A549 (cell line): ENCODE results near the gene UNC79. TPM values are rescaled to one million over a fixed set of nuclear protein-coding genes. Genes with fewer than 3 reads are reported as not detected.

ENCODE experiments used
- ATAC-seq, 2 experiments: fragments of 200-7000 bp in 1 of 2; fragments of >200 bp in 1 of 2; cut with Nextera tagmentation in 1 of 2; cut with Tn5 transposase in 1 of 2; 3 replicates each; pipeline versions ENCODE4 v1.8.0 to v1.9.1; 2018 to 2020; ENCODE audit warnings: mild to moderate bottlenecking in 1 of 2, moderate library complexity in 1 of 2
- CTCF ChIA-PET: fragments of 300-600 bp; sonication (Branson Sonifier 250); formaldehyde crosslinking; extraction: SDS; loops from one replicate; lab custom pipeline; 2021; ENCODE audit warnings: antibody characterized with exemption, inconsistent platforms; lab: Yijun Ruan, JAX
- POLR2A ChIA-PET: fragments of 350-600 bp; formaldehyde crosslinking; extraction: SDS; loops from one replicate; lab custom pipeline; 2021; ENCODE audit warnings: antibody characterized with exemption, inconsistent platforms; lab: Yijun Ruan, JAX
- DNase-seq, 2 experiments: peaks; one replicate each; pipeline versions ENCODE4 v3.0.0 to v3.0.0-alpha.2; 2011 to 2016; ENCODE audit warnings: low read depth in 1 of 2, low spot score in 1 of 2
- FAIRE-seq: peaks from 2 replicates; lab custom pipeline; 2011; peaks lifted over from hg19 to GRCh38; lab: Jason Lieb, UNC
- H3K27ac ChIP-seq, 2 experiments: fragments of >200 bp; sonication (Bioruptor Twin); formaldehyde crosslinking; 3 replicates each; pipeline ENCODE4 v1.5.1; 2016 to 2017
- H3K4me1 ChIP-seq: fragments of >200 bp; sonication (Bioruptor Twin); formaldehyde crosslinking; 3 replicates; pipeline ENCODE4 v1.6.1; 2016
- H3K4me2 ChIP-seq: fragments of >200 bp; sonication (Bioruptor Twin); formaldehyde crosslinking; 3 replicates; pipeline ENCODE4 v1.6.1; 2016
- H3K4me3 ChIP-seq: fragments of >200 bp; sonication (Bioruptor Twin); formaldehyde crosslinking; 3 replicates; pipeline ENCODE4 v1.5.1; 2016
- H3K9me3 ChIP-seq: fragments of >200 bp; sonication (Bioruptor Twin); formaldehyde crosslinking; 3 replicates; pipeline ENCODE4 v1.6.1; 2016
- BHLHE40 ChIP-seq: IDR thresholded peaks from 2 replicates; pipeline ENCODE4 v1.6.1; 2012; ENCODE audit warnings: low read depth, low read length, inconsistent platforms
- CBX2 ChIP-seq: fragments of 200-600 bp; sonication (generic); IDR thresholded peaks from 2 replicates; pipeline ENCODE4 v1.6.1; 2016; ENCODE audit warnings: low read depth, mild to moderate bottlenecking, borderline replicate concordance
- EHMT2 ChIP-seq: fragments of 200-600 bp; sonication (generic); IDR thresholded peaks from 2 replicates; pipeline ENCODE4 v1.6.1; 2016; ENCODE audit warnings: antibody characterized with exemption, low read depth, mild to moderate bottlenecking, moderate library complexity
- EP300 ChIP-seq, 2 experiments: fragments of >200 bp; sonication (Bioruptor Twin); formaldehyde crosslinking; IDR thresholded peaks; 2 replicates in 1 of 2; 3 replicates in 1 of 2; pipeline ENCODE4 v1.6.1; 2016 to 2017
- FOSL2 ChIP-seq, 2 experiments: fragments of 450-650 bp in 1 of 2; fragments of >200 bp in 1 of 2; sonication (Bioruptor Twin) in 1 of 2; formaldehyde crosslinking; IDR thresholded peaks; 2 replicates each; pipeline versions ENCODE4 v1.5.0 to v1.6.1; 2016 to 2020; ENCODE audit warnings: mild to moderate bottlenecking in 1 of 2, moderate library complexity in 1 of 2
- HDAC2 ChIP-seq: fragments of 200-600 bp; sonication (generic); IDR thresholded peaks from 2 replicates; pipeline ENCODE4 v1.6.1; 2016
- HEYL ChIP-seq: fragments of 250-450 bp; sonication (Bioruptor Pico); IDR thresholded peaks from 2 replicates; pipeline ENCODE4 v1.8.0; 2021; ENCODE audit warnings: mild to moderate bottlenecking, moderate library complexity
- HOXA7 ChIP-seq: fragments of 250-450 bp; sonication (Bioruptor Pico); IDR thresholded peaks from 2 replicates; pipeline ENCODE4 v1.5.0; 2020; ENCODE audit warnings: mild to moderate bottlenecking, moderate library complexity
- HOXB5 ChIP-seq: fragments of 250-450 bp; sonication (Bioruptor Pico); IDR thresholded peaks from 2 replicates; pipeline ENCODE4 v1.5.0; 2020; ENCODE audit warnings: mild to moderate bottlenecking, moderate library complexity
- KDM1A ChIP-seq: fragments of 200-600 bp; sonication (generic); IDR thresholded peaks from 2 replicates; pipeline ENCODE4 v1.6.1; 2016; ENCODE audit warnings: low read depth, mild to moderate bottlenecking
- NFE2L2 ChIP-seq: fragments of 150-350 bp; conservative IDR thresholded peaks from 2 replicates; pipeline ENCODE4 v1.6.1; 2014; ENCODE audit warnings: low read length
- NR3C1 ChIP-seq: fragments of >200 bp; sonication (Bioruptor Twin); formaldehyde crosslinking; IDR thresholded peaks from 3 replicates; pipeline ENCODE4 v1.6.1; 2017
- POLR2AphosphoS2 ChIP-seq: conservative IDR thresholded peaks from 2 replicates; pipeline ENCODE4 v1.6.1; 2012; ENCODE audit warnings: low read length, improper control_type of control experiment, inconsistent platforms
- RARB ChIP-seq: fragments of 250-450 bp; sonication (Bioruptor Pico); IDR thresholded peaks from 2 replicates; pipeline ENCODE4 v1.8.0; 2021; ENCODE audit warnings: mild to moderate bottlenecking, moderate library complexity
- RCOR1 ChIP-seq: fragments of 150-350 bp; IDR thresholded peaks from 2 replicates; pipeline ENCODE4 v1.6.1; 2014; ENCODE audit warnings: antibody characterized with exemption, low read length, low read depth
- RNF2 ChIP-seq: fragments of 200-600 bp; sonication (generic); IDR thresholded peaks from 2 replicates; pipeline ENCODE4 v1.6.1; 2016; ENCODE audit warnings: low read depth, mild to moderate bottlenecking, antibody characterized with exemption, moderate library complexity, borderline replicate concordance
- ZFP36 ChIP-seq: fragments of 450-650 bp; IDR thresholded peaks from 2 replicates; pipeline ENCODE4 v1.6.1; 2014; ENCODE audit warnings: borderline replicate concordance; ENCODE audit not compliant: partially characterized antibody
- WGBS: methylation state at CpG from one replicate; pipeline ENCODE4 v1.1.6; 2017; ENCODE audit errors: missing lambda C conversion rate; 5-methylcytosine and 5-hydroxymethylcytosine counted together
- polyA plus RNA-seq, 4 experiments: library from polyadenylated mRNA; depleted of rRNA in 3 of 4; stranded (reverse); fragments of >200 nt; fragmentation: RNase III in 1 of 4; extraction: RNeasy Plus Mini Kit Qiagen cat#74134 plus additional on column Dnase treatment in 1 of 4; gene quantifications; 2 replicates in 3 of 4; 3 replicates in 1 of 4; pipeline ENCODE4 v1.2.3, GENCODE V29; 2011 to 2017
- TF ChIP-seq, protein P1 (sequence below): fragments of 150-350 bp; IDR thresholded peaks from 2 replicates; pipeline ENCODE4 v1.6.1; 2014; ENCODE audit warnings: low read depth, mild to moderate bottlenecking, low read length
- TF ChIP-seq, protein P2 (sequence below): IDR thresholded peaks from 2 replicates; pipeline ENCODE4 v1.6.1; 2012
- TF ChIP-seq, protein P3 (sequence below): fragments of >200 bp; sonication (Bioruptor Twin); formaldehyde crosslinking; IDR thresholded peaks from 3 replicates; pipeline ENCODE4 v1.5.1; 2016
- TF ChIP-seq, protein P4 (sequence below): fragments of >200 bp; sonication (Bioruptor Twin); formaldehyde crosslinking; IDR thresholded peaks from 3 replicates; pipeline ENCODE4 v1.6.1; 2016

The UNC79 gene
- polyA plus RNA-seq, 2 of the 4 experiments (the other 2 are of a cell fraction) = 0.01 TPM

DNA sequence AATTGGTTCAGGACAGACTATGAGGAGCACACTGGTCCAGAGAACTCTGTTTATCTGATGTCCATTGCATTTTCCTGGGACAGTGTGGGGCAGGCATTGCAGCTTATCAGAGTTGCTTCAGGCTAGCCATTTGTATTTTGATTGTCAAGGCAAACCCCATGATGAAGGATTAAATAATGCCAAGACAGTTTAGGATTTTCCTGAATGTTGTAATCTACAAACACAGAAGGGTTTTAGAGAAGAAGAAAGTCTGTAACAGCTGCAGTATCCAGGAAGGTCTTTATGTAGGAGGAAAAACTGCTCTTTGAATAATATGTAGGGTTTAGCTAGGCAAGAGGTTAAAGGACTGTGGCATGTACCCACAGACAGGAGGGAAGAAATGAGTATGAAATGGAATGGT lies 32.2 kb upstream of the UNC79 start:
- TF ChIP-seq EHMT2 (no peak), EP300 (IDR thresholded peaks at IDR 0.05) (no peak), POLR2AphosphoS2 (no peak), HOXA7 (CRISPR knock-in tag) (no peak), ZFP36 (no peak), RARB (CRISPR knock-in tag) (no peak), RNF2 (no peak), HOXB5 (CRISPR knock-in tag) (no peak), NFE2L2 (no peak), HDAC2 (no peak), FOSL2 (IDR thresholded peaks at IDR 0.05) (no peak), FOSL2 (CRISPR knock-in tag; IDR thresholded peaks at IDR 0.05) (no peak), NR3C1 (no peak), KDM1A (no peak)
- TF ChIP-seq, protein P1, sequence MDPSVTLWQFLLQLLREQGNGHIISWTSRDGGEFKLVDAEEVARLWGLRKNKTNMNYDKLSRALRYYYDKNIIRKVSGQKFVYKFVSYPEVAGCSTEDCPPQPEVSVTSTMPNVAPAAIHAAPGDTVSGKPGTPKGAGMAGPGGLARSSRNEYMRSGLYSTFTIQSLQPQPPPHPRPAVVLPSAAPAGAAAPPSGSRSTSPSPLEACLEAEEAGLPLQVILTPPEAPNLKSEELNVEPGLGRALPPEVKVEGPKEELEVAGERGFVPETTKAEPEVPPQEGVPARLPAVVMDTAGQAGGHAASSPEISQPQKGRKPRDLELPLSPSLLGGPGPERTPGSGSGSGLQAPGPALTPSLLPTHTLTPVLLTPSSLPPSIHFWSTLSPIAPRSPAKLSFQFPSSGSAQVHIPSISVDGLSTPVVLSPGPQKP = no peak
- TF ChIP-seq, protein P2, sequence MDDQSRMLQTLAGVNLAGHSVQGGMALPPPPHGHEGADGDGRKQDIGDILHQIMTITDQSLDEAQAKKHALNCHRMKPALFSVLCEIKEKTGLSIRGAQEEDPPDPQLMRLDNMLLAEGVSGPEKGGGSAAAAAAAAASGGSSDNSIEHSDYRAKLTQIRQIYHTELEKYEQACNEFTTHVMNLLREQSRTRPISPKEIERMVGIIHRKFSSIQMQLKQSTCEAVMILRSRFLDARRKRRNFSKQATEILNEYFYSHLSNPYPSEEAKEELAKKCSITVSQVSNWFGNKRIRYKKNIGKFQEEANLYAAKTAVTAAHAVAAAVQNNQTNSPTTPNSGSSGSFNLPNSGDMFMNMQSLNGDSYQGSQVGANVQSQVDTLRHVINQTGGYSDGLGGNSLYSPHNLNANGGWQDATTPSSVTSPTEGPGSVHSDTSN = no peak
- CTCF ChIA-PET = no interaction called here
- H3K4me2 ChIP-seq = no peak overlapping the region
- DNase-seq (no peak), ATAC-seq (no peak), FAIRE-seq (no peak)
- no peaks in the 10 kb centered on the region for H3K4me1 ChIP-seq
- POLR2A ChIA-PET = no interaction called here
- peaks cover 6% of the 10 kb centered on the region; the same call in 1 of the 3 replicates for H3K9me3 ChIP-seq
- H3K27ac ChIP-seq = no peak overlapping the region
- no peak overlapping the region for H3K4me3 ChIP-seq

DNA sequence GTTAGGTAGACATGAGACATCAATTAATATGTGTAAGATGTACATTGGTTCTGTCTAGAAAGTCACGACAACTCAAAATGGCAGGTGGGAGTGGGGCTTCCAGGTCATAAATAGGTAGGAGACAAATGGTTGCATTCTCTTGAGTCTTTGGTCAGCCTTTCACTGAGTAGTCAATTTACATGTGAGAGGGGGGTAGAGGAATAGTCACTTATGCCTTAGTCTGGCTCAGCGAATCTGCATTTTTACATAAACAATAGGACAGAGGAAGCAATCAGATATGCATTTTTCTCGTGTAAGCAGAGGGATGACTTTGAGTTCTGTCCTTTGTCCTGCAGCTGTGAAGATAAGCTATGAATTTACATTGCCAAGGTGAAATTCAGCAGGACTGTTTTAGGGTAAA lies 27.8 kb upstream of the UNC79 start:
- WGBS = 47% methylated on average over 3 of the region's 3 CpGs
- Histone ChIP-seq H3K9me3 (no peaks in the 10 kb centered on the region), H3K4me2 (no peak overlapping the region), H3K4me3 (no peak overlapping the region), H3K27ac (no peak overlapping the region), H3K4me1 (no peaks in the 10 kb centered on the region)
- TF ChIP-seq POLR2AphosphoS2 (no peak), HEYL (no peak), BHLHE40 (no peak), CBX2 (no peak), NFE2L2 (no peak), ZFP36 (no peak), KDM1A (no peak), HOXB5 (CRISPR knock-in tag) (no peak), RCOR1 (no peak)
- TF ChIP-seq, protein P2 = no peak
- TF ChIP-seq, protein P3, sequence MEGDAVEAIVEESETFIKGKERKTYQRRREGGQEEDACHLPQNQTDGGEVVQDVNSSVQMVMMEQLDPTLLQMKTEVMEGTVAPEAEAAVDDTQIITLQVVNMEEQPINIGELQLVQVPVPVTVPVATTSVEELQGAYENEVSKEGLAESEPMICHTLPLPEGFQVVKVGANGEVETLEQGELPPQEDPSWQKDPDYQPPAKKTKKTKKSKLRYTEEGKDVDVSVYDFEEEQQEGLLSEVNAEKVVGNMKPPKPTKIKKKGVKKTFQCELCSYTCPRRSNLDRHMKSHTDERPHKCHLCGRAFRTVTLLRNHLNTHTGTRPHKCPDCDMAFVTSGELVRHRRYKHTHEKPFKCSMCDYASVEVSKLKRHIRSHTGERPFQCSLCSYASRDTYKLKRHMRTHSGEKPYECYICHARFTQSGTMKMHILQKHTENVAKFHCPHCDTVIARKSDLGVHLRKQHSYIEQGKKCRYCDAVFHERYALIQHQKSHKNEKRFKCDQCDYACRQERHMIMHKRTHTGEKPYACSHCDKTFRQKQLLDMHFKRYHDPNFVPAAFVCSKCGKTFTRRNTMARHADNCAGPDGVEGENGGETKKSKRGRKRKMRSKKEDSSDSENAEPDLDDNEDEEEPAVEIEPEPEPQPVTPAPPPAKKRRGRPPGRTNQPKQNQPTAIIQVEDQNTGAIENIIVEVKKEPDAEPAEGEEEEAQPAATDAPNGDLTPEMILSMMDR = no peak
- TF ChIP-seq, protein P4, sequence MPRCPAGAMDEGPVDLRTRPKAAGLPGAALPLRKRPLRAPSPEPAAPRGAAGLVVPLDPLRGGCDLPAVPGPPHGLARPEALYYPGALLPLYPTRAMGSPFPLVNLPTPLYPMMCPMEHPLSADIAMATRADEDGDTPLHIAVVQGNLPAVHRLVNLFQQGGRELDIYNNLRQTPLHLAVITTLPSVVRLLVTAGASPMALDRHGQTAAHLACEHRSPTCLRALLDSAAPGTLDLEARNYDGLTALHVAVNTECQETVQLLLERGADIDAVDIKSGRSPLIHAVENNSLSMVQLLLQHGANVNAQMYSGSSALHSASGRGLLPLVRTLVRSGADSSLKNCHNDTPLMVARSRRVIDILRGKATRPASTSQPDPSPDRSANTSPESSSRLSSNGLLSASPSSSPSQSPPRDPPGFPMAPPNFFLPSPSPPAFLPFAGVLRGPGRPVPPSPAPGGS = no peak
- ATAC-seq = no peak
- FAIRE-seq = no peak
- CTCF ChIA-PET = no interaction called here
- POLR2A ChIA-PET = no interaction called here
- no peak for DNase-seq
